ENCODE data around the gene GOLM1. TPM values are rescaled to one million over a fixed set of nuclear protein-coding genes. Genes with fewer than 3 reads are reported as not detected.

Gene GOLM1
- total RNA-seq, 1 experiment from 2014 or later, result 71.6 TPM

DNA sequence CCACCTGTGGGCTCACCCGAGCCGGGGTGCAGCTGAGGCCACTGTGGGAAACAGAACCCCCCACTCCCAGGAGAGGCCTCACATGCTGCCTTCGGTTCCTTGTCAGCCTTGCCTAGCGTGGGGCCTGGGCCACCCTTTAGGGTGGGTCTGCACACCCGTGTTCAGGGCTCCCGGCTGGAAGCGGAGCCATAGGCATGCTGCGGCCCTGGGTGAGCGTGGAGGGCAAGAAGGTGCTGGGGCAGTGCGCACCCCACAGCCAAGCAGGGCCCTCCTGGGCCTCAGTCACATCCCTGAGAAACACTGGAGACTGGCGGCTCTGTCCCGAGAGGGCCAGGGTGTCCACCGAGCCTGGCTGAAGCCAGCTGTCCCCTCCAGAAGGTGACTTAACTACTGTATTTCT lies 41.9 kb downstream of the GOLM1 start:
- no peak overlapping the region for H2AK5ac ChIP-seq (ENCODE audit: insufficient read length, low read length)
- no peak overlapping the region for H2BK12ac ChIP-seq (ENCODE audit: insufficient read length, low read depth, low read length)
- peaks cover 0 to 4% of the 10 kb centered on the region in 2 experiments; a peak in 1 of 4 replicates for H3K4me1 Mint-ChIP-seq
- no peaks in the 10 kb centered on the region for H3K4me1 ChIP-seq (ENCODE audit: insufficient read depth, low read length)
- peaks cover 7 to 8% (median 7%) of the 10 kb centered on the region in 3 experiments; a peak in 5 of 7 replicates for H3K36me3 Mint-ChIP-seq (ENCODE audit: insufficient read depth in 1 of 3, low read depth in 3 of 3)
- H2BK5ac ChIP-seq (ENCODE audit: insufficient read length, low read length), result no peak overlapping the region
- no peaks in the 10 kb centered on the region for H4K20me1 ChIP-seq (ENCODE audit: control insufficient read depth, insufficient read depth, insufficient read length)
- H3K23ac ChIP-seq (ENCODE audit: insufficient read length, low read depth, low read length), result no peak overlapping the region
- no peak overlapping the region for H2BK15ac ChIP-seq (ENCODE audit: low read depth, low read length)
- no peak overlapping the region for H4K91ac ChIP-seq (ENCODE audit: insufficient read length, low read depth, low read length)
- no peaks in the 10 kb centered on the region for H3K79me2 ChIP-seq (ENCODE audit: insufficient read depth, low read length)
- no peak overlapping the region for H4K8ac ChIP-seq (replicated peaks; ENCODE audit: insufficient read length, low read depth, low read length)
- no peak overlapping the region for H3K4ac ChIP-seq (ENCODE audit: low read depth, low read length)
- H3K27ac Mint-ChIP-seq, result no peak overlapping the region
- H2BK120ac ChIP-seq (ENCODE audit: low read depth, low read length, poor library complexity, severe bottlenecking), result no peak overlapping the region
- H3K27me3 Mint-ChIP-seq (ENCODE audit: low read depth), result no peaks in the 10 kb centered on the region
- no peak overlapping the region for H3K4me2 ChIP-seq (ENCODE audit: insufficient read depth, insufficient read length, low read length)
- no peaks in the 10 kb centered on the region for H3K23me2 ChIP-seq (ENCODE audit: insufficient read length, low read depth, low read length, poor library complexity, severe bottlenecking)
- no peak overlapping the region for H3K56ac ChIP-seq (ENCODE audit: insufficient read length, low read depth, low read length)
- WGBS (ENCODE audit: extremely low coverage, insufficient read length, low lambda C conversion rate), result no CpG with 5 or more reads among the region's 13 CpGs
- no peak overlapping the region for H3K27ac ChIP-seq (ENCODE audit: insufficient read length, low read depth, low read length)
- no peaks in the 10 kb centered on the region for H3K79me1 ChIP-seq (ENCODE audit: insufficient read depth, low read depth, low read length, poor library complexity, severe bottlenecking)
- H2BK20ac ChIP-seq (ENCODE audit: low read depth, low read length, poor library complexity, severe bottlenecking), result no peak overlapping the region
- no peak overlapping the region for H3T11ph ChIP-seq (ENCODE audit: low read length)
- no peaks in the 10 kb centered on the region for H3K9me3 ChIP-seq (ENCODE audit: control insufficient read depth, low read depth, low read length)
- no peak overlapping the region for H3K4me3 Mint-ChIP-seq
- no peak for TF ChIP-seq CTCF (conservative IDR thresholded peaks at IDR 0.05)
- H3K27me3 ChIP-seq (ENCODE audit: insufficient read depth, low read length), result no peaks in the 10 kb centered on the region
- no peaks in the 10 kb centered on the region for H3K9me3 Mint-ChIP-seq
- no peak overlapping the region for H3K9ac ChIP-seq (ENCODE audit: extremely low read depth, insufficient read length, low read length)
- no peak overlapping the region for H4K5ac ChIP-seq (ENCODE audit: insufficient read length, low read depth, low read length)
- no peak overlapping the region for H3K18ac ChIP-seq (ENCODE audit: insufficient read length, low read depth, low read length)
- DNase-seq, result no peak
- H3K14ac ChIP-seq (ENCODE audit: insufficient read depth, low read length), result no peak overlapping the region; the same call in 1 of the 2 replicates
- H2AFZ ChIP-seq (ENCODE audit: low read length), result no peak overlapping the region

All from H9 (cell line).